SK-N-SH treated with all-trans-retinoic acid at 6 μM for 48 hours (cell line): ENCODE results near the gene KLK10.

Experiments
- ARNTL ChIP-seq: fragments of 450-650 bp; formaldehyde crosslinking; IDR thresholded peaks from 2 replicates; pipeline ENCODE4 v1.5.0; 2020; ENCODE audit warnings: low read depth, mild to moderate bottlenecking, moderate library complexity, borderline replicate concordance
- GLIS3 ChIP-seq: fragments of 250-450 bp; sonication (Bioruptor Pico); IDR thresholded peaks from 2 replicates; pipeline ENCODE4 v1.5.0; 2020; ENCODE audit warnings: mild to moderate bottlenecking, moderate library complexity
- TF ChIP-seq, protein P1 (sequence below): fragments of 250-450 bp; sonication (Bioruptor Pico); IDR thresholded peaks from 2 replicates; pipeline ENCODE4 v1.5.1; 2020; ENCODE audit warnings: low read depth, mild to moderate bottlenecking, moderate library complexity

DNA sequence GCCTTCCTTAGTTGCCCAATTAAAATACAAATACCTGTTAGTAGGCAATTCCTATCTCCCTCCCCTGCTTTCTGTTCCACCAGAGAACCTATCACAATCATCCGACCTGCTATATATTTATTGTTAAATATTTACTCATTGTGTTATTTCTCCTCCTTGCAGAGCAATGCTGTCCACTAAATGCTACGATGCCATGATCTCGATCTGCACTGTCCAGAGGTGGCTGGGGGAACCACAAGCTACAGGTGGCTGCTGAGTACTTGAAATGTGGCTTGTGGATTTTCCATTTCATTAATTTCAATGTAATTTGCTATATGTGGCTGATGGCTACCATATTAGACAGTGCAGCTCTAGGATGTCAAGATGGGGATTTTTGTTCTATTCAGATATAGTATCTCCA, 55.2 kb downstream of the KLK10 start:
- TF ChIP-seq GLIS3 (CRISPR knock-in tag) (no peak), ARNTL (CRISPR knock-in tag) (no peak)
- TF ChIP-seq, protein P1, sequence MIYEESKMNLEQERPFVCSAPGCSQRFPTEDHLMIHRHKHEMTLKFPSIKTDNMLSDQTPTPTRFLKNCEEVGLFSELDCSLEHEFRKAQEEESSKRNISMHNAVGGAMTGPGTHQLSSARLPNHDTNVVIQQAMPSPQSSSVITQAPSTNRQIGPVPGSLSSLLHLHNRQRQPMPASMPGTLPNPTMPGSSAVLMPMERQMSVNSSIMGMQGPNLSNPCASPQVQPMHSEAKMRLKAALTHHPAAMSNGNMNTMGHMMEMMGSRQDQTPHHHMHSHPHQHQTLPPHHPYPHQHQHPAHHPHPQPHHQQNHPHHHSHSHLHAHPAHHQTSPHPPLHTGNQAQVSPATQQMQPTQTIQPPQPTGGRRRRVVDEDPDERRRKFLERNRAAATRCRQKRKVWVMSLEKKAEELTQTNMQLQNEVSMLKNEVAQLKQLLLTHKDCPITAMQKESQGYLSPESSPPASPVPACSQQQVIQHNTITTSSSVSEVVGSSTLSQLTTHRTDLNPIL: no peak
